Lower leg skin (tissue), 3 donors: Measurements from ENCODE around the gene HARBI1.

ENCODE experiments used
- POLR2A ChIP-seq, 2 donors: fragments of 450-650 bp; IDR thresholded peaks; one replicate each; pipeline ENCODE4 v1.6.1; 2016 to 2017; ENCODE audit warnings: antibody characterized with exemption in 2 of 2, mild to moderate bottlenecking in 1 of 2, moderate library complexity in 1 of 2
- TF ChIP-seq, protein P1 (sequence below), 3 donors: fragments of 450-650 bp; IDR thresholded peaks; one replicate each; pipeline ENCODE4 v1.5.1; 2016; ENCODE audit warnings: antibody characterized with exemption in 3 of 3, mild to moderate bottlenecking in 3 of 3, moderate library complexity in 2 of 3

DNA sequence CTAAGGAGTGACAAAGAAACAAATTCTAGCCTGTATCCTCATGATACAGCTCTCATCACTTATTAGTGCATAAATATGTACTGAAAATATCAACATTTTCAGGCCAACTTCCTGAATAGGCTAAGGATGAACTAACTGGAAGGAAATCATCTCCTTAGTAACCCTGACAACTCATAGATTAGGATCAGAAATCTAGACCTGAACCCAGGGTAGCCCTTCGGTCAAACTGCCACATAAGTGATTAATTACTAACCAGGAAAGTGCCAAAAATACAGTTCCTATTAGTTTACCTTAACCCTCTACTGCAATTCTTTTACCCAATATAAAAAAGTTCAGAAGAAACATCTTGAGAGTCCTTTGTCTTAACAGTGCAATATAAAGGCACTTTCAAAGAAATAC is 63.2 kb downstream of the HARBI1 start:
- TF ChIP-seq, protein P1, sequence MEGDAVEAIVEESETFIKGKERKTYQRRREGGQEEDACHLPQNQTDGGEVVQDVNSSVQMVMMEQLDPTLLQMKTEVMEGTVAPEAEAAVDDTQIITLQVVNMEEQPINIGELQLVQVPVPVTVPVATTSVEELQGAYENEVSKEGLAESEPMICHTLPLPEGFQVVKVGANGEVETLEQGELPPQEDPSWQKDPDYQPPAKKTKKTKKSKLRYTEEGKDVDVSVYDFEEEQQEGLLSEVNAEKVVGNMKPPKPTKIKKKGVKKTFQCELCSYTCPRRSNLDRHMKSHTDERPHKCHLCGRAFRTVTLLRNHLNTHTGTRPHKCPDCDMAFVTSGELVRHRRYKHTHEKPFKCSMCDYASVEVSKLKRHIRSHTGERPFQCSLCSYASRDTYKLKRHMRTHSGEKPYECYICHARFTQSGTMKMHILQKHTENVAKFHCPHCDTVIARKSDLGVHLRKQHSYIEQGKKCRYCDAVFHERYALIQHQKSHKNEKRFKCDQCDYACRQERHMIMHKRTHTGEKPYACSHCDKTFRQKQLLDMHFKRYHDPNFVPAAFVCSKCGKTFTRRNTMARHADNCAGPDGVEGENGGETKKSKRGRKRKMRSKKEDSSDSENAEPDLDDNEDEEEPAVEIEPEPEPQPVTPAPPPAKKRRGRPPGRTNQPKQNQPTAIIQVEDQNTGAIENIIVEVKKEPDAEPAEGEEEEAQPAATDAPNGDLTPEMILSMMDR (IDR thresholded peaks at IDR 0.05), result no peak
- no peak for TF ChIP-seq POLR2A (IDR thresholded peaks at IDR 0.05)
